Testis (tissue), 3 donors: ENCODE data around the gene CDK11A. TPM values are rescaled to one million over a fixed set of nuclear protein-coding genes. Genes with fewer than 3 reads are reported as not detected.

Source experiments
- DNase-seq: peaks from one replicate; pipeline ENCODE4 v3.0.0-alpha.2; 2019
- H3K27ac ChIP-seq, 2 donors: fragments of 200-600 bp; sonication (generic); one replicate each; pipeline ENCODE4 v1.5.1; 2019
- H3K27me3 ChIP-seq: fragments of 200-600 bp; sonication (generic); one replicate; pipeline ENCODE4 v1.5.1; 2019
- H3K36me3 ChIP-seq: fragments of 200-600 bp; sonication (generic); one replicate; pipeline ENCODE4 v1.5.1; 2017; ENCODE audit warnings: low read depth; ENCODE audit errors: missing control alignments
- H3K4me1 ChIP-seq: fragments of 200-600 bp; sonication (generic); one replicate; pipeline ENCODE4 v1.5.1; 2019
- H3K4me3 ChIP-seq, 2 donors: fragments of 200-600 bp; sonication (generic); one replicate each; pipeline ENCODE4 v1.5.1; 2017 to 2019
- H3K9me3 ChIP-seq: fragments of 200-600 bp; sonication (generic); one replicate; pipeline ENCODE4 v1.5.1; 2017
- POLR2A ChIP-seq: fragments of 450-650 bp; IDR thresholded peaks from one replicate; pipeline ENCODE4 v1.6.1; 2017; ENCODE audit warnings: antibody characterized with exemption, mild to moderate bottlenecking, moderate library complexity
- WGBS, 2 donors: methylation state at CpG; one replicate each; pipeline ENCODE4 v1.1.5; 2018; 5-methylcytosine and 5-hydroxymethylcytosine counted together
- intact Hi-C: fragments of 100-400 bp; cut with DNase I; formaldehyde crosslinking; loops from one replicate; pipeline ENCODE4 v1.15.1; 2023; ENCODE audit warnings: low total_unique reads
- polyA plus RNA-seq: library from polyadenylated mRNA; stranded (reverse); fragments of 350-450 nt; fragmentation: Illumina TruSeq; extraction: RNeasy Lipid Tissue Mini Kit (QIAGEN cat#74804); gene quantifications from one replicate; pipeline ENCODE4 v1.2.3, GENCODE V29; 2014; ENCODE audit warnings: low read depth, low replicate concordance; ENCODE audit not compliant: insufficient read depth
- total RNA-seq, 2 donors: library from RNA; depleted of rRNA; stranded (reverse); fragments of >200 nt; gene quantifications; one replicate each; pipeline ENCODE4 v1.2.3, GENCODE V29; 2016
- TF ChIP-seq, protein P1 (sequence below), 3 experiments: fragments of 450-650 bp in 2 of 3; fragments of 200-600 bp in 1 of 3; sonication (generic) in 1 of 3; IDR thresholded peaks; one replicate each; pipeline ENCODE4 v1.5.1; 2016 to 2019; ENCODE audit warnings: antibody characterized with exemption in 3 of 3, mild to moderate bottlenecking in 2 of 3, moderate library complexity in 1 of 3

CDK11A gene
- total and polyA plus RNA-seq, 3 donors from 2014 or later = 44.8 to 153 (median 75.9) TPM

GRCh38 chr1:1755426-1755825 lies 31.3 kb upstream of the CDK11A start:
- no peaks in the 10 kb centered on the region for H3K9me3 ChIP-seq
- H3K27me3 ChIP-seq = no peaks in the 10 kb centered on the region
- intact Hi-C loops = no loop called here
- WGBS, 2 donors = 86 to 95% methylated on average over 11 to 19 of the region's 19 CpGs
- no peak overlapping the region for H3K4me3 ChIP-seq
- DNase-seq = no peak
- H3K27ac ChIP-seq = no peak overlapping the region
- H3K4me1 ChIP-seq = no peaks in the 10 kb centered on the region
- no peaks in the 10 kb centered on the region for H3K36me3 ChIP-seq
- TF ChIP-seq, protein P1, sequence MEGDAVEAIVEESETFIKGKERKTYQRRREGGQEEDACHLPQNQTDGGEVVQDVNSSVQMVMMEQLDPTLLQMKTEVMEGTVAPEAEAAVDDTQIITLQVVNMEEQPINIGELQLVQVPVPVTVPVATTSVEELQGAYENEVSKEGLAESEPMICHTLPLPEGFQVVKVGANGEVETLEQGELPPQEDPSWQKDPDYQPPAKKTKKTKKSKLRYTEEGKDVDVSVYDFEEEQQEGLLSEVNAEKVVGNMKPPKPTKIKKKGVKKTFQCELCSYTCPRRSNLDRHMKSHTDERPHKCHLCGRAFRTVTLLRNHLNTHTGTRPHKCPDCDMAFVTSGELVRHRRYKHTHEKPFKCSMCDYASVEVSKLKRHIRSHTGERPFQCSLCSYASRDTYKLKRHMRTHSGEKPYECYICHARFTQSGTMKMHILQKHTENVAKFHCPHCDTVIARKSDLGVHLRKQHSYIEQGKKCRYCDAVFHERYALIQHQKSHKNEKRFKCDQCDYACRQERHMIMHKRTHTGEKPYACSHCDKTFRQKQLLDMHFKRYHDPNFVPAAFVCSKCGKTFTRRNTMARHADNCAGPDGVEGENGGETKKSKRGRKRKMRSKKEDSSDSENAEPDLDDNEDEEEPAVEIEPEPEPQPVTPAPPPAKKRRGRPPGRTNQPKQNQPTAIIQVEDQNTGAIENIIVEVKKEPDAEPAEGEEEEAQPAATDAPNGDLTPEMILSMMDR (IDR thresholded peaks at IDR 0.05) = no peak
- TF ChIP-seq POLR2A = no peak

DNA sequence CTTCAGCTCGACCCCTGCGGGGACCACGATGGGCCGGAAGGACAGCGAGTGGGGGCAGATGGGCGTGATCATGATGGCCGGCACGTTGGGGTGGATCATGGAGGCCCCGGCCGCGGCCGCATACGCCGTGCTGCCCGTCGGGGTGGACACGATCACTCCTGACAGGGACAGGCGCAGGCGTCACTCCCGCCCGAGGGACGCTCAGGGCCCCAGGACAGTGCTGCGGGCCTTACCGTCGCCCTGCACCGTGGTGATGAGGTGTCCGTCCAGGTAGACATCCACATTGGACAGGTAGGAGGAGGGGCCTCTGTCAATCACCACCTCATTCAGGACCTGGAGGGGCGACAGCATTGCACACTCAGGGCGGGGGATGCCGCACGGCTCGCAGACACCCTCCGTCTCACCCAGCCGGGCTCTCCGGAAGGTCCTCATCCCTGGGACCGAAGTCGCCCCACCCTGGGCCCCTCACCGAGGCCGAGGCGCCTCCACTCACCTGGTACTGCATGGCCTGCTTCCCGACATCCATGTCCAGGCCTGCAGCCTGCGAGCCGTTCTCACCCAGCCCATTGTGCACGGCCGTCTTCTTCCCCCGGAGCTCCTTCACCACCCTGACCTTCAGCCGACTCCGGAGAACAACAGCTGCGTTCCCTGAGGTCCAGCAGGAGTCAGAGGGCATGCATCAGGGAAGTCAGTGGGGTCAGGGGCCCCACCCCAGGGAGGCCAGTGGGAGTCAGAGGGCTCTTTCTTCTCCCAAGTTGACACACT lies 30.1 kb upstream of the CDK11A start:
- Histone ChIP-seq H3K4me3 (no peak overlapping the region), H3K27me3 (no peaks in the 10 kb centered on the region), H3K9me3 (no peaks in the 10 kb centered on the region), H3K4me1 (no peaks in the 10 kb centered on the region), H3K36me3 (no peaks in the 10 kb centered on the region), H3K27ac (no peak overlapping the region)
- DNase-seq = no peak
- intact Hi-C loops = no loop called here
- WGBS, 2 donors = 81 to 91% methylated on average over 26 to 40 of the region's 49 CpGs
- TF ChIP-seq POLR2A = no peak
- TF ChIP-seq, protein P1 (IDR thresholded peaks at IDR 0.05) = no peak

- Histone ChIP-seq H3K27ac (no peak overlapping the region), H3K4me1 (no peaks in the 10 kb centered on the region), H3K36me3 (no peaks in the 10 kb centered on the region), H3K9me3 (no peaks in the 10 kb centered on the region), H3K4me3 (no peak overlapping the region), H3K27me3 (no peaks in the 10 kb centered on the region)
- WGBS, 2 donors = 85 to 87% methylated on average over 15 to 16 of the region's 16 CpGs
- intact Hi-C loops = no loop called here
- TF ChIP-seq POLR2A = no peak
- TF ChIP-seq, protein P1 (IDR thresholded peaks at IDR 0.05) = no peak
- no peak for DNase-seq
Measured at GRCh38 chr1:1753607-1754005, 29.4 kb upstream of the CDK11A start.

GRCh38 chr1:1752636-1753606 lies 28.8 kb upstream of the CDK11A start:
- Histone ChIP-seq H3K27ac (no peak overlapping the region), H3K27me3 (no peaks in the 10 kb centered on the region), H3K9me3 (no peaks in the 10 kb centered on the region), H3K4me3 (no peak overlapping the region), H3K4me1 (no peaks in the 10 kb centered on the region), H3K36me3 (no peaks in the 10 kb centered on the region)
- DNase-seq = no peak
- 86 to 92% methylated on average over 26 to 34 of the region's 37 CpGs for WGBS, 2 donors
- intact Hi-C loops = no loop called here
- no peak for TF ChIP-seq POLR2A
- TF ChIP-seq, protein P1 (IDR thresholded peaks at IDR 0.05) = no peak
